GM21423 (cell line): ENCODE measurements around the gene DMRT1.

Experiments
- ATAC-seq: cut with Tn5 transposase; IDR thresholded peaks from one replicate; pipeline ENCODE4 v1.9.1; 2021; ENCODE audit warnings: mild to moderate bottlenecking, moderate library complexity; ENCODE audit not compliant: unreplicated experiment

The DMRT1 gene

GRCh38 chr9:970151-970996 lies 128.9 kb downstream of the DMRT1 start:
- no peak for ATAC-seq

DNA sequence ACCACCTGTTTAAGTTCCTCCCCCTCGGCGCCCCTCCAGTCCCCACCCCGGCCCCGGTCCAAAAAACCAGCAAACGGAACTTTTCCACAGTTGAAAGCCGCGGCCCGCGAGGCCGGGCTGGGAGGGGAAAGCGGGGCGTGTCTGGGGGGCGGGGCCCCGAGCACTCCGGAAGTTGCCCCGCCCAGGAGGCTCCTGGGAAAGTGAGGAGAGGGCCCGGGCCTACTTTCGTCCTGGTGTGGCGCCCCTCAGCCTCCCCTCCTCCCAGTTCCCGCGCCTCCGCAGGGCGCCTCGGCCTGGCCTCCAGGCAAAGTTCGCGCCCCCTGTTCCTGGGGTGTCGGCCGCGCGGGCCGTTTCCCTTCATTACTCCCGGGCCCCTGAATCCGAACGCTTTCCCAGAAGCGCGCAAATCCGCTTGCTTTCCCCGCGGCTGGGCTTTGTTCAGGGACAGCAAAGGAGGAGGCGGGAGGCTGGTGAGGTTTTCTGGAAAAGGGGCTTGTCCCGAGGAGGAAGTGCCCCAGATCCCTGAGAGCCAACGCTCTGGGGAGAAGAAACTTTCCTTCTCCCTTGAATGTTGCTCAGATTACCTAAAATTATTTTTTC lies 130.5 kb downstream of the DMRT1 start:
- no peak for ATAC-seq

GRCh38 chr9:972501-973294 lies 131.2 kb downstream of the DMRT1 start:
- no peak for ATAC-seq

- ATAC-seq: no peak
Measured at GRCh38 chr9:973295-973834, 131.9 kb downstream of the DMRT1 start.

- no peak for ATAC-seq
Measured at GRCh38 chr9:974031-974995, 132.8 kb downstream of the DMRT1 start.

DNA sequence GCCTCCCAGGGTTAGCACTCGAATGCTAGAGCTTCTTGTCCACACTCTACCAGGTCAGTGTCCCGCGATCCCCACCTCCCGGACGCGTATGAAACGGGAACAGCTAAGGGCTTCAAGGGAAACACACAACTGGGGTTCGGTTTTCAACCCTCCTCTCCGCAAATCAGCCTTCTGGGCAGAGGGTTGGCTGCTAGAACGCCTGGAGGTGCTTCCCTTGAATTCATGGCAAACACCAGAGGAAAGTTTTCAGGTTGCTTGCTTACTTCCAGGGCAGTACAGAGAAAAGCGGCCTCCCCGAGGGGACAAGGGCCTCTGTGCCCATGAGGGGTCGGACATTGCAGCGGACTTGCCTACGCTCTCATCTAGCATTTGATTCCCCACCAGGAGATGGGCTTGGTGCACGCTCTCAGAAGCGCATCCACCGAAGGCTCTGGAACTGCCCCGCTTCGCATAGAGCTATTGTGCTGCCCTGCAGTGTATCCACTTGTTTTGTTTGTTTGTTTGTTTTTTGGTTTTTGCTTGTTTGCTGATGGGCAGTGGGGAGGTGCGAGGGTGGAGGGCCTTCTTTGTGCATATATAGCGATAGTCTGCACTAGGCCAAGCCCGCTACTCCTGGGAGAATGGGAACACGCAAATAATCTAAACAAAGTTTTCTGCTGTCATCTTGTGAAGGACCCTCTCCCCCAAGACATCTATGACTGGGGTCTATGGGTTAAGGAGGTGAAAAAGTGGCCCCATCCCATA lies 133.7 kb downstream of the DMRT1 start:
- ATAC-seq: no peak

- no peak for ATAC-seq
Measured at GRCh38 chr9:975740-976257, 134.3 kb downstream of the DMRT1 start.

DNA sequence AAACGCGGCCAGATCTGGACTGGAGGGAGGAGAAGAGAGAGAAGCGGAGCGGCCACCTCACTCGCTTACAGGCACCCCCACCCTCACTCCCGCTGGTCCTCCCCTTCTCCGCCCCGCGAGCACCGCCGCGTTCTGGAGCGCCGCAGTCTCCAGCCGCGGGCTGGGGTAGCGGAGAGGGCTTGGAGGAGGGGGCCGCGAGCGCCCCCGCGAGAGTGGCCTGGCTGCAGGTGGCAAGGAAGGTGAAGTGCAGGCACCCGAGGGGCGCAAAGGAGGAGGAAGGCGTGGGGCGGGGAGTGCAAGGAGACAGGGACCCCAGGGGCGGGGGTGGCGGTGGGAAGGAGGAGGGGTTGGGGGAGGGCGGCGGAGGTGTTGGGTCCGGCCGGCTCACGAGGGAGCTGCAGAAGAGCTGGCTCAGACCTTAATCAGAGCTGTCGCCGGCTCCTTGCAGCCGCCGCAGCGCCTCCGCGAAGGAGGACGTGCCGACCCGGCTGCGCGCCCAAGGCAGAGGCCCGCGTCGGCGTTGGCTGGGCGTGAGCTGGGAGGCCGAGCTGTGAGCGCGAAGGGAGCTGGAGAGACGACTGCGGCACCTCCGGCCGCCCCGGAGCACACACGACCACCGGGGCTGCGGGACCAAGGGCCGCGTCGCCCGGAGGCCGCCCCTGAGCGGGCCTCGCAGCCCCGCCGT lies 134.9 kb downstream of the DMRT1 start, which contains the start of gene DMRT3:
Gene DMRT3, plus strand, starts transcription at position 398 of the 685 bp plus-strand sequence. CDS start 347 bp downstream, outside the sequence.
- no peak for ATAC-seq

GRCh38 chr9:976943-977837 lies 135.7 kb downstream of the DMRT1 start:
- ATAC-seq: no peak

DNA sequence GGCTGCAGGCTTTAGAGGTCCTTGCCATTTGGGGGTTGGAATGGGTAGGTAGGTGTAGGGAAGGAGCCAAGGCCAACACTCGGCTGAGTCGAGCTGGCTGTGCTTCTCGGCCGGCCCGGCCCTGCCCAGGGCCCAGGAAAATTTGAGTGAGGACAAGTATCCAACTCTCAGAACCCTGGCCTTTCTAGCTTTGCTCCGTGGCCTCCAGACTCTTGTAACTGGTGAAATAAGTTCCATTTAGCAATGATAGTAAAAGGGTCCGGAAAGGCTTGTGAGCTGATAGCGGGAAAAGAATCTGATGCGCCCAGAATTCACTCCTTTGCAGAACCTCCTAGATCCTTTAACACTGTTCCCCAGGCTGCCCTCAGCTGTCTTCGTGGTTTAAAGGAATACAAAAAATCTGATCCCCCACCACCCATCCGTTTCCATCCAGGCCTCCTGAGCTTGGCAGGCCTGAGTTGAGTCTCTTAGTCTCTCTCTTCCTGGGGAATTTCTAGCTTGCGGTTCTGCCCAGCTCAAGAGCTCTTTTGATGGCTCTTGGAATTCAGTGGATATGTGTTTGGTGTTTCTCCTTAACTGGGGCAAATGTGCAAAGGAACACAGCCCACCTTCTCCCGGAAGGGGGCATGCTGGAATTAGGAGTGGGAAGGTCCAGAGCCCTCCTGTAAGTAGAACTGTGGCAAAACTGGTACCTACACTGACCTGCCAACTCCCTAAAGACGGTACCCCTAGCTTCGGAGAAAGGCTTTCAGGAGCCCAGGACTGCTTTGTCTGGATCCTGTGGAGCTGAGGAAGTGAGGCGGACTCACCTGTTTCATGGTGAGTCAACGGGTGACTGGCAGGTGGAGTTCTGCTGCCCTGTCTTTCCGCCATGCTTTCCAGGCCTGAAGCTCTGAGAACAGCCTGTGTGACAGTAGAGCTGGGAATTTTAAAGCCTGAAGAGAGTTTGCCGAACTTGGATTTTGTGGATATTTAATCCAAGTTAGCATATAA lies 136.6 kb downstream of the DMRT1 start:
- ATAC-seq: no peak

GRCh38 chr9:979983-980382 lies 138.5 kb downstream of the DMRT1 start:
- ATAC-seq: no peak

DNA sequence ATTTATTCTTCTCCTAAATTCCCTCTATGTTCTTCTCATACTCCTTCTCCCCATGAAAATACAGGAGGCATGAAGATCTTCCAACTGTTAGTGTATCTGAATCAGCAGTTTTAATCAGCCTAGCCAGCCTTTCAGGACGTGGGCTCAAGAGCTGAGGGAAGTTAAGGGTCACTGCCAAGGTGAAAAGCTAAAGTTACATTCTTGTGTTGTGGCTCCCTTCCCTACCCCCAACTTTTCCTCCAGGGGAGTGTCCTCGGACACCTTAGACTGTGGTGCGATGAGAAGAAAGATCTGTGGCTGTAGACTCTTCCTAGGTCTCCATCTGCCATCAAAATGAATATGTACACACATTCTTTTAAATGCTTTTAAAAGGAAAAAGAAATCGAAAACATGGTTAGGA lies 139.1 kb downstream of the DMRT1 start:
- no peak for ATAC-seq

DNA sequence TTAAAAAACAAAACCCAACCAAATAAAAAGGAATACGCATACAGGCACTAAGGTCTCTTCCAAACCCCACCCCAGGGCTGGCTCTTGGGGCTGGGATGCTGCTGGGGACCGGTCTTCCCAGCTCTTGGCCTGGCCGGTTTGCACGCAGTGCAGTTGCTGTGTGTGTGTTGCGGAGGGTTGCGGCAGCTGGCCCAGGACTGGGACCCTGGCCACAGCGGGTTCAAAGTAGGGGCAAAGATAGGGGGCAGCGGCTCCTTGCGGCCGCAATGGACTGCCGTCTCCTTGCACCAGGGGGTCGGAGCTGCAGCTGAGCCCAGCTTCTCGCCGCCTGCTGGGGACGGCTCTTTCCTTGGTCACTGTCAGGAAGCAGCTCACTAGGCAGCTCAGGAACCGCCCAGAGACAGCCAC lies 140.0 kb downstream of the DMRT1 start:
- no peak for ATAC-seq

- ATAC-seq: no peak
Measured at GRCh38 chr9:982394-983230, 141.1 kb downstream of the DMRT1 start.

GRCh38 chr9:994005-994404 lies 152.5 kb downstream of the DMRT1 start:
- ATAC-seq: no peak

GRCh38 chr9:995192-995591 lies 153.7 kb downstream of the DMRT1 start:
- ATAC-seq: no peak
